SKM-1 (cell line): ENCODE data around the gene CDK19.
"Not testable (repeated sequence)": the region's sequence is repeated elsewhere in the genome, so short reads cannot be mapped to it uniquely, and the experiment has no call there.

ENCODE experiments used
- DNase-seq: peaks from one replicate; lab custom pipeline; 2025; ENCODE audit not compliant: unreplicated experiment; lab: John Stamatoyannopoulos, UW

The CDK19 gene

DNA sequence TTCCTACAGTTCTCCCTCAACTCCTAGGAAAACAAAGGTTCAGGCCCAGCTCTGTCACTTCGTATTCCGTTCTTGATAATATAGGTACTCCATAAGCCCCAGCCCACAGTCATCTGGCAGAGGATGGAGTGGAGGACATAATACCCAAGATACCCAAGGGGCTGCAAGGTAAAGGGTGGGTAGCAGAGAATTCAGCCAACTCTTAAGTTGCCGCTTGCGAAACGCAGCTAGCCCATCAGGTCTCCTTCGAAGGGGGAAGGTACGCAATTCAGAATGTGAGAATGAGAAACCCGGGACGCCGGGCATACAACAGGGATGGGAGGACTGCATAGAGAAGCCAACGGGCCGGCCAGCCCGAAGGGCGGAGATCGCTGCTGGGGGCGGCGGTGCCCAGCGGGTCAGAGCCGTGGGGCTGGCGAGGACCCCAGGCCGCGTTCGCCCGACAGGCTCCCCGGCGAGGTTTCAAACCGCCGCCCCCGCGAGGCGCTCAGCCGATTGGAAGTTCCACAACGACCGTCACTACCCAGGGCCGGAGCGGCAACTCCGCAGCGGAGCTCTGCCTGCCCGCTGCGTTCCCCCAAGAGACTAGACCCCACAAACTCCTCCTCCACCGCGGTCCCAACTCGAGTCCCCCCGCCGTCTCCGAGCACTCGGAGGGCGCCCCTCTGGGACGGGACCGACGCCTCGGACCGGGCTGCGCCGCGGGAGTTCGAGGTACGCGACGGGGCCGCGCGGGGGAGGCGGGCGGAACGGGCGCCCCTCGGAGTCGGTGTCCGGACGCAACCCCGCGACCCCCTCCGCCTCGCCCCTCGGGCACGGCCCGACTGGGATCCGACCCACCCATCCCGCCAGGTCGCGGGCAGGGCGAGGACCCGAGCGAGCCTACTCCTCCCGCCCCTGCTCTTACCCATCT lies 911 bp downstream of the CDK19 start:
- DNase-seq, result no peak

GRCh38 chr6:110813338-110814101 lies 1.7 kb downstream of the CDK19 start:
- DNase-seq, result no peak

DNA sequence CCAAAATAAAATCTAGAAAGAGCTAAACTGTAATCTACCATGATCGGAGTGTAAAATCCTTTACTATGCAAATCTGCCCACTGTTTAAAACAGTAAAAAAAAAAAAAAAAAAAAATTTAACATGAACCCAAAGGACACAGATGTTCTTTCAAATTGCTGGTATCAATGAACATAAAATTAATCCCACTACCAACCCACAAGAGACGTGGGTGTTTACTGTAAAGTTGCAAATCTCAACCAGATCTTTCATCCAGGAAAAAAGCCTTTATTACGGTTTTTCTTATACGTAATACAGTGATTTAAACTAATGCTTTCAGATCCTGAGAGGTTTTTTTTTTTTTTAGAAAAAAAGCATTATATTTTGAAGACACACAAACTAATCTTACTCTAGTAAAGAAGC lies 2.5 kb downstream of the CDK19 start:
- no peak for DNase-seq

DNA sequence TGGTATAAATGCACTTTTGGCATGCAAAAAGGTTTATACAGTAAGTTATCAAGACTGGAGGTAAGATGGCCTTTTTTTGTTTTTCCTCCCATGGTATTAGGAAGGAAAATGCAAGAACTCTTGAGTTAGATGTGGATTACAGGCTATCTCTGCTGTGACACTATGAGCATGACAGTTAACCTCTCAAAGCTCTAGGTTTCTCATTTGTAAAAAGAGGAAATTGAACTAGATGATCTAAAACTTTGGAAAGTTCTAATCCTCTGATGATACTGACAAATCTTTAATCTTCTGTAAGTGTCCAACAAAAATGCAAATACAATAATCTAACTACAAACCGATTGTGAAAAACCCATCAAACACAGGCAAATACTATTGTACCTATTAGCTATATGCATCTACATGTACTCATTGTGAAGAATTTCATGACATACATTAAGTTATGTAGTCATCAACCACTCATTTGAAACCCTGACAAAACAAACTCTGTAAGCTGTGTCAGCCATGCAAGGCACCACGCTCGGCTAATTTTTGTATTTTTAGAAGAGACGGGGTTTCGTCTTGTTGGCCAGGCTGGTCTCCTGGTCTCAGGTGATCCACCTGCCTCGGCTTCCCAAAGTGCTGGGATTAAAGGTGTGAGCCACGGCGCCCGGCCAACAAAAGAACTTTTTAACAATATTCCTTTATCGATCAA lies 4.2 kb downstream of the CDK19 start:
- no peak for DNase-seq

DNA sequence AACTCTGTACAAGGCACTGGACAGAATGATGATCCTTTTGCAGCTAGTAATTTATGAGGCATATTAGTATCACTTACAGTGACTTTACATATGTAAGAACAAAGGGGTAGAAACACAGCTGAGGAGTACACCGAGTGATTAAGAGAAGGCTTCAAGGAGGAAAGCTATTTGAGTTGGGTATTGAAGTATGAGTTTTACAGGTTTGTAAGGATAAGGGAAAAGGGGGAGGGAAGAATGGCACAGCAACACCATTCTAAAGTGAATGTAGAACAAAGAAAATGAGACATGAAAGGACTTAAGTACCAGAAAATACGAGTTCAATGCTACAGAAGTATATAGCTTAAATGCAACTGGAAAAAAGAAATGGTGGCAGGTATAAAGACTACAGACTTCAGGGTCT lies 5.5 kb downstream of the CDK19 start:
- no peak for DNase-seq

DNA sequence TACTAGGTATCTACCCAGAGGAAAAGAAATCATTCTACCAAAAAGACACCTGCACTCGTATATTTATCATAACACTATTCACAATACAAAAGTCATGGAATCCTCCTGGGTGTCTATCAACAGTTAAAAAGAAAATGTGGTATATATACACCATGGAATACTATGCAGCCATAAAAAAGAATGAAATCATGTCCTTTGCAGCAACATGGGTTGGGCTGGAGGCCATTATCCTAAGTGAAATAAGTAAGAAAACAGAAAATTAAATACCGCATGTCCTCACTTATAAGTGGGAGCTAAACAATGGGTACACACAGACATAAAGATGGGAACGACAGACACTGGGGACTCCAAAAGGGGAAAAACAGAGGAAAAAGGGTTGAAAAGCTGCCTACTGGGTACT lies 13.1 kb downstream of the CDK19 start:
- DNase-seq, result not testable (repeated sequence)

- no peak for DNase-seq
Measured at GRCh38 chr6:110800839-110801196, 14.5 kb downstream of the CDK19 start.

GRCh38 chr6:110800196-110800838 lies 15.0 kb downstream of the CDK19 start:
- DNase-seq, result no peak

GRCh38 chr6:110799655-110800054 lies 15.6 kb downstream of the CDK19 start:
- no peak for DNase-seq

DNA sequence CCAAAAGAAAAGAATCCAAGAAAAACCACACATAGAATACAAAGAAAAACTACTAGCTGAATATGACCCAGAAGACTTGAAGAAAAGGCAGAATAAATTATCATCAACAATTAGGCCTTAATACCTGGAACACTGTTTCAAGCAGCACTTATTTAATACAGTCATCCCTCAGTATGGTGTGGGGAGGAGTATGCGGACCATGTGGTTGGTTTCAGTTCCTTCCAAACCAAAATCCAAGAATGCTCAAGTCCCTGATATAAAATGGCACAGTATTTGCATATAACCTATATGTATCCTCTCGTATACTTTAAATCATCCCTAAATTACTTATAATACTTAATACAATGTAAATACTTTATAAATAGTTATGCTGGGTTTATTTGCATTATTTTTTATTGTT lies 16.1 kb downstream of the CDK19 start:
- no peak for DNase-seq

- DNase-seq, result no peak
Measured at GRCh38 chr6:110795271-110795670, 20.0 kb downstream of the CDK19 start.

- DNase-seq, result no peak
Measured at GRCh38 chr6:110786696-110787095, 28.6 kb downstream of the CDK19 start.

DNA sequence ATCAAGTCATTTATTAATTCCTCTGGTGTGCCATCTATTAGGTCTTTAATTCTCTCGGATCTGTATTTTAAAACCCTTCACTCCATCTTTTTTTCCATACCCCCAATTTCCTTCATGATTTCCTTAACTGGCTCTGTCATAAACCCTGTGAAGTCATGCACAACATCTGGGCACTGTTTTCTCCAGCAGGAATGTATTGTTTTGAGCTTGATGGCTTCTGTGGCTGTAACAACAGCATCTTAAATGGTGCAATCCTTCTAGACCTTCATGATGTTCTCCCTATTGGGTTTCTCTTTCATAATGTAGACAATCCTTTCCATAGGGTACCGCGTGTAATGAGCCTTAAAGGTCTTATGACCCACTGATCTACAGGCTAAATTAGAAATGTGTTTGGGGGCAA lies 29.0 kb downstream of the CDK19 start:
- DNase-seq, result no peak

GRCh38 chr6:110784610-110784979 lies 30.7 kb downstream of the CDK19 start:
- no peak for DNase-seq

DNA sequence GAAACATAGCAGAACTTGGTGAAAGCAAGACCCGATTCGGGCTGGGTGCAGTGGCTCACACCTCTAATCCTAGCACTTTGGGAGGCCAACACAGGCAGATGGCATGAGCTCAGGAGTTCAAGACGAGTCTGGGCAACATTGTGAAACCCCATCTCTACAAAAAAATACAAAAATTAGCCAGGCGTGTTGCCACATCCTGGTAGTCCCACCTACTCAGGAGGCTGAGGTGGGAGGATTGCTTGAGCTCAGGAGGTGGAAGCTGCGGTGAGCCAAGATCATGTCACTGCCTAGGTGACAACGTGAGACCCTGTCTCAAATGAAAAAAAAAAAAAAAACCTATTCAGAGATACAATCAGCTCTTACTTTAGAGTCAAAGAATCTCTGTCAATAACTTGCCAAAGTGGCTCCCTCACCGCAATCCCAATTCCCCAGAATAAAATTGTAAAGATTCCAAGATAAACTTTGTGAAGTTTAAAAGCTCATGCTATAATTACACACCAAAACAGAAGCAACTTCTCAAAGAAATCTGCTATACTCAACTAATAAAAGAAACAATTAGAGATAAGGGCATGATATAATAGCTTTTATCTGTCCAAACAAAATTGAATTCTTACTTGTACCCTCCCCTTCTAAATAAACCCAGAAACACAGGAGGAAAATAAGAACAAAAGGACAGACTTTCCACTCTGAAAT lies 33.6 kb downstream of the CDK19 start:
- DNase-seq, result no peak

DNA sequence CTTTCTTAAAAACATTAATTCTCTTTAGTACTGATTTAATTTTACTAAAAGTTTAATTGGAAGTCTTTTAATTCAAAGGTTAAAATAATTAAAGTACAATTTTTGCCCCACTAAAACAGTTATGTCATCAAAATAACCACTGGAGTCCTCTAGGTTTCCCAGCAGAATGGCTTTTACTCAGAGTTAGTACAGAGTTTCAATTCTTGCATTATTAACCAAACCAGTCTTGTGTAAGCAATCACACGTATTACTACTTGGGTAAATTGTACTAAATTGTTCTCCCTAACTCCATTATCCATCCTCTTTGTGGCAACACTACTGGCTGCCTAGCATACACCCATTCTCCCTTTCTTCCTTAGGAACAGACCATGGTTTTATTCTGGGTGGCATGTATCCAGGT lies 36.9 kb downstream of the CDK19 start:
- no peak for DNase-seq

DNA sequence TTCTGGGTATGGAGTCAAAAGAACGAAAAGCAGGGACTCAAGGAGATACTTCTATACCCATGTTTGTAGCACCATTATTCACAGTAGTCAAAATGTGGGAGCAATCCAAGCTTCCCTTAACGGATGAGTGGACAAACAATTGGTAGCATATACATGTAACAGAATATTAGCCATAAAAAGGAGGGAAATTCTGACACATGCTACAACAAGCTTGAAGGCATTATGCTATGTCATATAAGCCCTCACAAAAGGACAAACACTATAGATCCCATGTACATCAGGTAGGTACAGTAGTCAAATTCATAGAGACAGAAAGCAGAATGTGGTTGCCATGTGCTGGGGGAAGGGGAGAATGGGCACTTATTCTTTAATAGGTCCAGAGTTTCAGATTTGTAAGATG lies 37.6 kb downstream of the CDK19 start:
- no peak for DNase-seq

- DNase-seq, result no peak
Measured at GRCh38 chr6:110776413-110776812, 38.9 kb downstream of the CDK19 start.

GRCh38 chr6:110769923-110770322 lies 45.3 kb downstream of the CDK19 start:
- no peak for DNase-seq

DNA sequence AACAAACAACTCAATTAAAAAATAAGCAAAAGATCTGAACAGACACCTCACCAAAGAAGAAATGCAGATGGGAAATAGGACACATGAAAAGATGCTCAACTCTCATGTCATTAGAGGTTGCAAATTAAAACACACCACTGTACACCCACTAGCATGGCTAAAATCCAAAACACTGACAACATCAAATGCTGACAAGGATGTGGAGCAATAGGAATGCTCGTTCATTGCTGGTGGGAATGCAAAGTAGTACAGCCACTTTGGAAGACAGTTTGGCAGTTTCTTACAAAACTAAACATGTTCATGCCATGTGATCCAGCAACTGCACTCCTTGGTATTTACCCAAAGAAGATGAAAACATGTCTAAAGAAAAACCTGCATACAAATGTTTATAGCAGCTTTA lies 47.2 kb downstream of the CDK19 start:
- no peak for DNase-seq

DNA sequence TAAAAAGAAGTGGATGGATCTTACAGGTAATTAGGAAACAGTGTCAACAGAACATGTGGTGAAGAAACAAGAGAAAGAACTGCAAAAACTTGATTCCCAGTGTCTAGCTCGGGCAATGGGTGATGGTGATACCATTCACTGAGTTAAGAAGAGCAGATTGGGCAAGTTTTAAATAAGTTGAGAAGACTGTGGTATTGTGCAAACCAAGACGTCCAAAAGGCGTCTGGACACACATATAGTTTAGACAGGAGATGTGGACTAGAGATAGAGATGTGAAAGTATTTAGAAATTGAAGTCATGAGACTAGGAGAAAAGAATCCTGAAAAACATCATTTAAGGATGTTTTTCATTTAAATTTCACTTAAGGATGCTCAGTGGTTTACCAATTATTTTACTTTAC lies 53.9 kb downstream of the CDK19 start:
- DNase-seq, result no peak
